GM21423 (cell line): ENCODE results near the gene ZNF526.
A peak's percentile ranks its signal among the peaks of the same experiment; 100 is the strongest.

ENCODE experiments used
- ATAC-seq: cut with Tn5 transposase; IDR thresholded peaks from one replicate; pipeline ENCODE4 v1.9.1; 2021; ENCODE audit warnings: mild to moderate bottlenecking, moderate library complexity; ENCODE audit not compliant: unreplicated experiment

ZNF526 gene

DNA sequence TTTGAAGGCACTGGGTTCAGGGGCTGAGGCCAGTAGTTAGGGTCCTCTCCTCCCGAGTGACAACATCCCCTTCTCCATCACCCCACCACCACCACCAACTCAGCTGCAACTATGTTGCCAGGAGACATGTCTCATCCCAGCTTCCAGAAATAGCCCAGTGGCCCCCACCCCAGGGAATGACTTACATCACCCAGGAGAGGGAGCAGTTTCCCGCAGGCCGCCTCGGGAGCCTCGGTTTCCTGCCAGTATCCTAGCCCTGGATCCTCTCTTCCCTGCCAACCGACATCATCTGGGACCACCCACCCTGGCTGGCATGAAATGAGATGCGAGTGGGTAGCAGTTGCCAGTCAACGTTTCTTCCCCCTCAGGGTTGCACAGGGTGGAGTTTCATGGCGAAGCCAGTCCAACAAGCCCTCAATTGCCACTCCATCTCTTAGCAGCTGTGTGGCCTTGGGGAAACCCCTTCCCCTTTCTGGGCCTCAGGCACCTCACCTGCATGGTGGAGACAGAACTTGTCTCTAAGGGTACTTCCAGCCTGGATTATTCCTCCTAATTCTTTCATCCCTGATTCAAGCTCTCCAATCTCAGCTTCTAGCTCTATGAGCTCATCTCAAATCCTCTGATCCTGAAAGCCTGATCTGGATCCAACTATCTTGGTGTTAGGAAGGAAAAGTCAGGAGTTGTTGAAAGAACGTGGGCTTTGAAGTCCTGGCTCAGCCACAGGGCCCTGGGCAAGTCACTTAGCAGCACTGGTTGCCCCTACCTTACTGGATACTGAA lies 26.2 kb downstream of the ZNF526 start:
- no peak for ATAC-seq

DNA sequence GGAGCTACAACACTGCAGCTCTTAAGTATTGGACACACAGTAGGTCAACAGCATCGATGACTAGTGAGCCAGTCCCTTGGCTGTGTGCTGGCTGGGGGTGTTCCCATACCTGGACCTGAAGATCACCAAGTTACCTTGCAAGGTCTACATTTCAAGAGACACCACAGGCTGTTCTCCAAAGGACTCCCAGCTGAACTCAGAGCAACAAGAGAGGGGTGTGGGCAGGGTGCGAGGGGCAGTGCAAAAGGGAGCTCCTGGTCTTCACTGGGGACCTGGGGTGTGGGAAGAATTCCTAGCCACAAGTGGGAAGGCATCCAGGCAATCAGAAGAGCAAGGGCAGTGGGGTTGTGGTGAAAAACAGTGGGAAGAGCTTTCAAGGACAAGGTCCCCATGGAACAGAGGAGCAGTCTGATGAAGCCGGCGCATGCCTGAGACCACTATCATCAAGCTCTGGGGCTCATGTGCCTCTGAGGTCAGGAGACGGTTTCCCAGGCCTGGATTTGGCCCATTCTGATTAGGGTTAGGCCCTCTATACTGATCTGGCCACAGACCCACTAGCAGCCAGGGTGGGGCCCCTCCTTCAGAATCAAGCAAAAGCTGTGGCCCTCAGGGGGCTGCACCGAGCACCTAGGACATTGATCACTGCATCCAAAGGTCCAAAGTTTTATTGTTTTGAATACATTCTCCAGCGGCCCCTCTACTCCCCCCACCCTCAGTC lies 27.0 kb downstream of the ZNF526 start:
- ATAC-seq, result no peak

DNA sequence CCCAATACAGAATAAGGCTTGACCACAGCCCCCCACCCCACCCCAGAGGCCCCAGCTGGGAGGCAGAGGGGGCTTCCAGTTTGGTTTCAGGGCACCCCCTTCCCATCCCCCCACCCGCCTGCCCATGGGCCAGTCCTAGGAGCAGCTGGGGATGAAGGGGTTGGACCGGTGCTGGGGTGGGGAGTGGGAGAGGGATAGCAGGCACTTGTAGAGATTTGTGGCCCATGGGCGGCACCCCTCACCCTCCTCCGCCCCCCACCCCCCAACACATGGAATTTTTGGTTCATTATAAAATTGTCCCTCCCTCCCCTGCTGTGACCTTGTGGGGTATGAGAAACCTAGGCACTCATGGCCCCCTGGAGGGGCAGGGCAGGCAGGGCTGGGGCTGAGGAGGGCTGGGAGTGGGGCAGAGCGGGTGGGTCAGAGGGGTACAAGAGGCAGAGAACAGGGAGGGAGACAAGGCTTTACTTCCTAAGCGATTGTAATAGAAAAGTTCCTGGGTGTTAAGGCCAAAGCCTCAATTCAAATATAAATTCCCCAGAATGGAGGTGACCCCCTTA lies 27.6 kb downstream of the ZNF526 start:
- ATAC-seq, result no peak

DNA sequence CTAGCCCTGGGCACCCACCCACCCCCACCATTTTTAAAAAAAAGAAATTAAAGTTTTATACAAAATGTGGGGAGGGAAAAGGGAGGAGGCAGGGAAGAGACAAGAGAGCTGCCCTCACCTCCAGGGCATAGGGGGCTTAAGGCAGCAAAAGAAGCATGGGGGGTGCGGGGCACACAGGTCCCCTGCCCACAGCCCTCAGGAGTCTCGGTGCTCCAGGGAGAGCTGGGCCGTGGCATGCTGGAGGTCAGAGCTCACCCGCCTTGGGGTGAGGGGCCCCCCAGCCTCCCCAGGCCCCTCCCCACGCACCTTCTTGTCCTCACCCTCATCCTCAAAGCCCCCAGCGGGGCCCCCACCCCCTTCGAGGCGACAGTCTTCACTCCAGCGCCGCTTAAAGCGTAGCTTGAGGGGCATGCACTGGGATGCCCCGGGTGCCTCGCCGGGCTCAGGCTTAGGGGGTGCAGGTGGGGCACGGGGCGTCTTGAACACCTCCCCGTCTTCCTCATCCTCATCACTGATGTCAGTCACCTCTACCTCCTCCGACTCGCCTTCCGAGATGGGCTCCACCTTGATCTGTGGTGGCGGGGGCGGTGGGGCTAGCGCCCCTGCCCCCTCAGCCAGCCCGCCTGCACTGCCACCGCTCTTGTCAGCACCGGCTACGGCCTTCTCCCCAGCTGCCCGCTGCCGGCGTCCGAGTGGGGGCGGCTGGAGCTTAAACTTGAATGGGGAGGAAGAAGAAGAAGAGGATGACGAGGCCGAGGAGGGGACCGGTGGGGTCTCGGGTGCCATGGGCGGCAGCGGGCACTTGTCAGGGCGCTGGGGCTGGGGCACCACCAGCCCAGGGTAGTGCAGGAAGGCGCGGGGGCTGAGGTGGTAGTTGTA lies 28.4 kb downstream of the ZNF526 start:
- no peak for ATAC-seq

DNA sequence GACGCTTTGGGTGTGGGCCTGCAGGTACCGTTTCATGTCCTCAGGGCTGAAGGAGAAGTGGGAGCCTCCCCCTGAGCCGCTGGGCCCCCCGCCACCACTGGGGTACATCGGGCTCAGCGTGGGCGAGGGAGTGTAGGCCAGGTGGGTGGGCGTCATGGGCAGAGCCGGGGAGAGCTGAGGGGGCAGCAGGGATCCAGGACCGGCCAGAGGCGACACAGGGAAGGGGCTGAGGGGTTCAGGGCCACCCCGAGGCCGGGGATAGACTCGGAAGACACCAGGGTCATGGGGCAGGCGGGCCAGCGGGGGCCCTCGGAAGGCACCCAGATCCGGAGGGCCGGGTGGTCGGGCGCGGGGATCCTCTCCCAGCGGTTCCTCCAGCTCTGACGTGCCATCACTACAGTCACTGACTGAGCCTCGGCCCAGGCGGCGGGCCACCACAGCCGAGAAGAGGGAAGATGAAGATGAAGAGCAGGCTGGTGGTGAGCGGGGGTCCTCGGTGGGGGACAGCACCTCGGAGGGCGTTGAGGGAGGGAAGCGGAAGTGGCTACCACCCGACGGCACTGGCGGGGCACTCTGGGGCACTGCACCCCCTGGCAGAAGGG lies 29.1 kb downstream of the ZNF526 start:
- no peak for ATAC-seq

DNA sequence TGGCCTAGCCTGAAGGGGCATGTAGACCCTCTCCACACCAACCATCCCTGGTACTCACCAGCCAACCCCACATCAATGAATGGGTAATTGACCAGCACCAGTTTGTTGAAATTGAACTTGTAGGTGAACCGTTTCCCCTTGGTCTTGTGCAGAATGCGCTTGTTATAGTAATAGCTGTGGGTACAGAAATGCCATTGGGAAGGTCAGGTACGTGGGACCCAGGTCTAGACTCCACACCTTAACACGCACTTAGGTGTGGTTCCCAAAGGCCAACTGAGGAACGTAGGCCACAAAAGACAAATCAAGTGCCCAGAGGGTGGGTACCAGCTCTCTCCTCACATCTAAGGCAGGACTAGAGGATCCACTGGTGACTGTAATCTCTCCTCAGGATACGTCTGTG lies 29.7 kb downstream of the ZNF526 start:
- ATAC-seq, result no peak

DNA sequence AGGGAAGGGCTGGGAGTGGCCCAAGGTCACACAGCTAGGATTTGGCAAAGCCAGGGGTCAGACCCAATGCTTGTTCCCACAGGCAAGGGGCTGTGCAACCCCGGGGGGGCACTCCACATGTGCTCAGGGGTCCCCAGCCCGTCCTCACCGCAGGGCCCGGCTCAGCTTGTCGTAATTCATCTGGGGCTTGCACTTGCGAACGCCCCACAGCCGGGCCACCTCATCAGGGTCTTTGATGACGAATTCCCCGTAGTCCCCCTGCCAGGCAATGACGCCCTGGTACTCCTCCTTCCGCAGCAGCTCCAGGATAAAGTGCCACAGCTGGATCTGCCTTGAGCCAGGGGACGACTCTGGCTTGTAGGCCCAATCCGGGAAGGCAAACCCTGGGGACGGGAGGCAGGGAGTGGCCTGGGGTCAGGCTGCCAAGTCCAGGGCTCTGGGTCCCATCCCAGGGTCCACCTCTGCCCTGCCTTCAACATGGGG lies 30.1 kb downstream of the ZNF526 start:
- ATAC-seq, result no peak

DNA sequence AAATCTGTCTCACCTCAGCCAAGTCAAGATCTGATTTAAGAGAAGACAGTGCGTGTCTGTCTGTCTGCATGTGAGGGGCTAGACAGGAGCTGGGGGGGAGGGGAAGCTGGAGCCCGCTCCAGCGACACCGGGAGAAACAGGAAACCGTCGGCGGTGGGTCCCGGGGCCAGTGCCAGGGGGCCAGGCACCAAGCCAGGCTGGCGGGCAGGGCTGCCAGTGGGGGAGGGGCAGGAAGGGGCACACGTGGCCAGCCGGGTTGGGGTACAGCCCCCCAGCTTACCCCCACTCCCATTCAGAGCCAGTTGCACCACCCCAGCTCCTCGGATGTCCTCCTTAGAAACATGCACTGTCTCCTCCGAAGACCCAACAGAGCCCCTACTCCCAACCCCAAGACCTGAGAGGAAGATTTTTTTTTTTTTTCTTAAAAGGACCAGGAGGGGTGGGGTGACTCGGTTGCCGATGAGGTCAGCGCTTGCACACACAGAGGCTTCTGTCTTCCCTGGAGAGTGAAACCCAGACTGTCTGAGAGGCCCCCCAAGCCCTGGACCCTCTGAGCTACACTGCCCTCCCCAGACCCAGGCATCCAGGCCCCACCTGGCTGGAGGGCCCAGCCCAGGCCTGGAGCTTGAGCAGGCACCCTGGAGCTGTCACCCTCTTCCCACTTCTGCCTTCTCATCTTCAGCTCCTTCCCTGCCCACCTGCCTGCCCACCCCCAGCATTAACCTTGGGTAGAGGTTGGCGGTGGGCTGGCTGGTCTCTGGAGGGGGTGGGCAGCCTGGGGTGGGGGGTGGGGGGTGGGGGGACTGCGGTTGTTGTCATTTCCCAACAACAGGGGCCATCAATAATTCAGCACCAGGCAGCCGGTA lies 30.8 kb downstream of the ZNF526 start:
- no peak for ATAC-seq

DNA sequence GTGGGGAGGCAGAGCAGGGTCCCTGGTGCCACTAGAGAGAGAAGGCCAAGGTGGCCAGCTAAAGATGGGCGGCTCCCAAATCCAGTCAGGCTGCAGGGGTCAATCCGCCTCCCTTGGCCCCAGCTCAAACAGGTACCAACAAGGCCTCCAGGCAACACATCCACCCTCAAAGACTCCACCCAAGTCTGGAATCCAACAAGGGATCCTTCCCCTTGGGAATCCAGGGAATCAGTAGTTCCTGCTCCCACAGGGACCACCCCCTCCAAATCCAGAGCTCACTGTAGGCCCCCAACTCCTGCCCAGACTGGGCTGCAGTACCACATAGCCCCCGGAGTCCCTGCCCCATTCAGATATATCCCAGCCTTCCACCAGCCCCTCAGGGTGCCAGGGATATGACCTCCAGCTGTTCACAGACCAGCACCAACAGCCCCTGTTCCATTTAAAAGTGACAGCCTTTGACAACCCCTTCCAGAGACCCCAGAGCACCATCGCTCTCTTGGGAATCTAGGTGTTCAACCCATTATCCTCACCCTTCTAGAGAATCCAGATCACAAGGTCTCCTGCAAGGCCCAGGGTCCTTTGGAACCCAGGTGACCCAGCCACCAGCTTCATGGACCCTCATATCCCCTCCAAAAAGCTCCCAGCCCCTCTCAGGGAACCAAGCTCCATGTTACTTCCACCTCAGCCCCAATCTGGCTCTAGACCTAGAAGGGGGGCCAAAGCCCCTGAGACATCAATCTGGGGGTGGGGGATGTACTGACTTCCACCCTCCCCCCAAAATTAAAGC lies 31.7 kb downstream of the ZNF526 start:
- no peak for ATAC-seq

DNA sequence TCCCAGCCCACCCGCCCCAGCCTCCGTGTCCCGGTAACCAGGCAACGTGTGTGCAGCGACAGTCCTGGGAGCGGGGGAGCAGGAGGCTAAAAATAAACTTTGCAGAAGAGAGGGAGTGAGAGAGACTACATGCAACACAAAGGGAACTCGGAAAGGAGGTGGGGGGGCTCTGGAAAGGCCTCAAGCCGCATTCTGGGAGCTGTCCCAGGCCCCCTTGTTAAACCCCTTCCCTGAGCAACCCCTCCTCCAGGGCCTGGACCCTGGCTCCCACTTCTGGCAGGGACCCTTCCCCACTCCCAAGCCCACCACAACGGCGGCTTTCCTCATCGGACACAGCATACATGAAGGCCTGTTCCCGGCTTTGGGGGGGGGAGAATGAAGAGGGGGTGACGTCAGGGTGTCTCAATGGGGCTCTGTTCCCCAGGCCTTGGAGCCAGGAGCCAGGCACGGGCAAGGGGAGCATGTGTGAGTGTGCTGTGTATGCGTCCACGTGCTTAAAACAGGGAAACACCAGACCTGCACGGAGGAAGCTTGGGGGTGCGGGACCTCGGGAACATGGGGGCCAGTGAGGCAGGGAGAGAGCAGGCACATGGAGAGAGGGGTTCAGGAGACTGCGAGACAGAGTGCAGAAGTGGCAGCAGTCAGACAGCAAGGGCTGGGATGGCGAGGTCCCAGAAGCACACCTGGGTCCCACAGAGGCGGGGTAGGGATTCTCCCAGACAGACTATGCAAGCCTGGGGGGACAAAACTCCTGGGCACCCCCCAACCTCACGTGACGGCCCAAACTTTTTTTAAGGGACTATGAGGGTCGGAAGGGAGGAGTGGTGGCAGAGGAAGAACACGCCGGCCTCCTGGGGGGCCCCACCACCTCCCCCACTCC lies 32.5 kb downstream of the ZNF526 start:
- no peak for ATAC-seq

DNA sequence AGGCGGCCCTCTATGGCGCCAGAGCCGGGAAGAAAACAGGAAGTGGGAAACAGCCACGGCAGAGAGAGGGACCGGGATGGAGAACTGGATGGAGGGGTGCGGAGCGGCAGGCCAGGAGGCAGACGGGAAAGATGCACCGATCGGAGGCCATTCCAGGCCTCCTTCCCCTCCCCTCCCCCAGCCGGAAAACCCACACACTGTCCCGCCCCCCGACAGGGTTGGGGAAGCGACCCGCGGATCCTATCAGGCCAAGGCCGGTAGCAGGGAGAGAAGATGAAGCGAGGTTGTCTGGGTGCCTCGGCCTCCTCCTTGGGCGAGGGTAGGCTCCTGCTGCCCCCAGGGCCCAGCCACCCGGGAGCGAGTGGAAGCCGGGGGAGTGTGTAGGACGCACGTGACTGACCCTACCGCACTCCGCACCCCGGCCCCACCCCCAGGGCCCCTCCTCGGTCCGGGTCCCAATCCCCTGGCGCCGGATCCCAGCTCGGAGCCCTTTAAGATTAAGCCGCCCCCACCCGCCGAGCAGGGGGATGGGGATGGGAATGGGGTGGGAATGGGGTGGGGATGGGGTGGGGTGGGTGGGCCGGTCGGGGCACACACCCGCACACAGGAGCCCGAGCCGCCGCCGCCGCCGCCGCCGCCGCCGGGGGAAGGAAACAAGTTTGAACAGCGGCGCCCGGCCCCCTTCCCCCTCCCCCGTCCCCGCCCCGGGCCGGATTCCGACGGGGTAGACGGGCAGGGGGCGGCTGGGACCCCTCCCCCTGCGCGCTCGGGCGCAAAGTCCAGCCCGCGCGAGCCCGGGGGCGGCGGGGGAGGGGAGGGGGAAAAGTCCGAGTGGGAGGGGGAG lies 33.4 kb downstream of the ZNF526 start:
- ATAC-seq, result peak; percentile 24

DNA sequence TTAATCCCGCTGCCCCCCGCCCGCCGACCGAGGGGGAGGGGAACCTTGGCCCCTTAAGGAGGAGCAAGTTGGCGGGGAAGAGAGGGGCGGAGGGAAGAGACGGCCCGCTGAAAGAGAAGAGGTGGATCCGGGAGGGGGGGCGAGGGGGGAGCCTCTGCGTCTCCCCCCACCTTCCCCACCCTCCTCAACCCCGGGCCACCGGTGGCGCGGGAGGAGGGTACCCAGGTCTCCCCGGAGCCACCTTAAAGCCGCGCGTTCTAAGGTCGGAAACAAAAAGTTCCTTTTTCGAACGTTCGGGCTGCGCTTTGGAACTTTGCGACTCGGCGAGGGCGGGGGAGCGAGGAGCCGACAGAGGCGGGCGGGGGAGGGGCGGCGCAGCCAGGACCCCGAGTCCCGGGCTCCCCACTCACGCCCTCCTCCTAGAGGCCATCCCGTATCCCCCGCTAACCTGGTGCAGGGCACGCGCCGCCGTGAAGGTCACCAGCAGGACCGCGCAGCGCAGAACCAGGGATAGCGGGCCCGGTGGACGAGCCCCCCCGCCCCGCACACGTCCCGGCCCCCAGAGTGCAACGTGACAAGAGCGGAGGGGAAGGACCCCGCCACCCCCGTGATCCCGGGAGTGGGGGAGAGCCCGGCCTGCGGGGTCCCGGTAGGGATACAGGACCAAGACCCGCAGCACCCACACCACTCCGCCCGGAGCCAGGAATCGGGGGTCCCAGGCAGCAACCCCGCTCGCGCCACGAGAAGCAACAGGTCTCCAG lies 34.2 kb downstream of the ZNF526 start:
- ATAC-seq, result peak; percentile 29

DNA sequence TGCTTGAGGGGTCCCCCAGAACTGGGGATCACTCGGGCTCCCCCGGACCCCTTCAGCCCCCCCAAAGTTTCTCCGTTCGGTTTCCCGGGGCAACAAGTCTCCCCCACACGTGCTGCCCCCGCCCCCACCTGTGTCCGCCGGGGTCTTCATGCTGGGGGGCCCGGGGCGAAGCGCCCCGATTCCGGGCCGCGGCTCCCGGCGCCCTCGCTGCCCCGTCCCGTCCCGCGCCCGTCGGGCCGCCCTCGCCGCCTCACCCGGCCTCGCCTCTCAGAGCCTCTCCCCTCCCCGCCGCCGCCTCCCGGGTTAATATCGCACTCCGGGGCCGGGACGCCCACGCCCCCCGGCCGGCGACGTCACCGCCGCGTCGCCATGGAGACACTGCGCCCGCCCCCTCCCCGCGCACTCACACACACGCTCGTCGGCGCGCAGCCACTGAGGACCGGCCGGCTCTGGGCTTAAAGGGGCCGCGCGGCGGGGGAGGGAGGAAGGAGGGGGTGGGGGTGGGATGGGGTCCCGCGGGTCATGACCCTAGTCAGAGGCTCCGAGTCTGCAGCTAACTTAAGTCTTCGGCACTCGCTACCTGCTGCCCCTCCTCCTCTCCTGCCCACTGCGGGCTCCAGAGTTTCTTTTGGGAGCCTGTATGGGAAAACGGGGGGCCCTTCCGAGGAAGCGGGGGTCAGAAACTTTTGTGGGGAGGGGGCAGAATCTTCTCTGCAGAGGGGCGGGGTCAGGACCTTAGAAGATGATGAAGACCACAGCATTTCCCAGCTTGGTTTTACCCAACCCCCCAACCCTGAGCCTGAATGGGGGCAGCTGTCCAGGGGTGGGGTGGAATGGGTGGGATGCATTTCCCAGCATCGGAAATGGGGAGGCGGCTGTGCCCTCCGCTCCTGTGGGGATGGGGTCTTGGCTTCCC lies 35.0 kb downstream of the ZNF526 start, which contains the start of gene ERF:
Gene ERF (minus strand): TSS at position 279 of the 916 bp plus-strand sequence. CDS start 129 bp downstream, at position 150.
- peak; percentile 53 for ATAC-seq

DNA sequence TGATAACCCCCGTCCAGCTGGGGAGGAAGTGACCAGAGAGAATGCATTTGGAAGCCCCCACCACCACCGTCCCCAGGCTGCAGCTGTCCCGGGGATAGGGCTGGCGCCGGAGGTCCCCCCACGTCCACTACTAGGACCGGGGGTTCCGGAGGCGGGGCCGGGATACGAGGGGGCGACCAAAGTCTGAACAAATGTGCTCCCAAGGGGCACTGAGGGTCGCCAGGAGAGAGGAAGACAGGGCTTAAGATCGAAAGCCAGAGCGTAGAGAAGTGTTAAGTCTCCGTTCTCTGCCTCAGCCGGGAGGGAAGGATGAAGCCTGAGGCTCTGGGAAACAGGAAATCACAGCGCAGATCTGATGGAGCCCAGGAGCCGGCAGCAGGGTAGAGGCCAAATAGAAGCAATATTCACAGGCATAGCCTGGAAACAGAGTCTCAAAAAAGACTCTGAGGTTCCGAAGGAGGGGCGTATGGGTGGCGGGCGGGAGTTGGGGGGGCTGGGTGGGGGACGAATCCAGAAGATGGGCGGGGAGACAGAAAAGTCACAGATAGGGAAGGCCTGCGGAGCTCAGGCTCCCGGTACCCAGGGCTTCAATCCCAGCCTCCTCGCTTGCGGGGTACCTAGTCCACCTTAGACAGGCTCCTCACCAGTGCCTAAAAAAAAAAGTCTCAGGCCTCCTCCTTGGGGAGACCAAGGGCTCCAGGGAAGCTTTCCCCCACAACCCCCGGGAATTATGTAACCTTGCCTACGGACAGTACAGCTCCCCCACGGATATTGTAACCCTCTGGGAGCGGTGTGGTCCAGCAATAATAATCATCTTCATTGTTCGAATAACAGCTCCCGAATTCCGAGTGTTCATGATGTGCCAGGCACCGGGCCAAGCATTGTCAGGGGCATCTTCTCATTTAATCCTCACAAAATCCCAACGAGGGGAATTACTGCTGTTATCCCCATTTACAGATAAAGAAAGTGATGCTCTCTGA lies 35.9 kb downstream of the ZNF526 start:
- ATAC-seq, result no peak
